PFSK-1 (cell line): ENCODE data around the gene MFSD6.

Experiments used
- POLR2AphosphoS5 ChIP-seq: IDR thresholded peaks from 2 replicates; pipeline ENCODE4 v1.6.1; 2012; ENCODE audit warnings: low read depth, mild to moderate bottlenecking, control low read depth, low read length, moderate library complexity
- SIN3A ChIP-seq: IDR thresholded peaks from 2 replicates; pipeline ENCODE4 v1.6.1; 2012; ENCODE audit warnings: mild to moderate bottlenecking, low read length, moderate library complexity, borderline replicate concordance; ENCODE audit not compliant: insufficient read depth
- TAF1 ChIP-seq: IDR thresholded peaks from 2 replicates; pipeline ENCODE4 v1.6.1; 2012; ENCODE audit warnings: low read length, control low read depth, borderline replicate concordance; ENCODE audit not compliant: insufficient read depth
- TF ChIP-seq, protein P1 (sequence below), 2 experiments: IDR thresholded peaks; 2 replicates each; pipeline versions ENCODE4 v1.6.1 to v1.8.0; 2011 to 2012; ENCODE audit warnings: low read depth in 2 of 2, low read length in 2 of 2, control low read depth in 1 of 2, inconsistent platforms in 1 of 2, mild to moderate bottlenecking in 1 of 2, moderate library complexity in 1 of 2; ENCODE audit not compliant: insufficient read depth in 1 of 2

DNA sequence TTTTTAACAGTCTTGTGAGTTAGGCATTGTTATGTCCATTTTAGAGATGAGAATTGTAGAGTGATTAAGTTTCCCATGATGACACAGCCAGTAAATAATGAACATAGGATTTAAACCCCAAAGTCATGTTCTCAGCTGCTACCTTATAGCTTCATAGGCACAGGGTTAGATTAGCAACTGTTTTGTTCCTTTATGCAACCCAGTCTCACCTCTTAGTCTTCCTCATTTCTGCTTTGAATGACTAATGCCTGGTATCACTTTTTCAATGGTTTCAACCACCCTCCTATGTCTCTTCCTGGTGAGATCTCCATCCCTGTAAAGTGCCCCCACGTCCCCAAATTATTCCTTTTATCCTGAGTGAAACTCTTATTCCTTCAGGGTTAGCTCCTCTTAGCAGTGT lies 44.3 kb downstream of the MFSD6 start:
- no peak for TF ChIP-seq TAF1
- no peak for TF ChIP-seq POLR2AphosphoS5
- TF ChIP-seq, protein P1, sequence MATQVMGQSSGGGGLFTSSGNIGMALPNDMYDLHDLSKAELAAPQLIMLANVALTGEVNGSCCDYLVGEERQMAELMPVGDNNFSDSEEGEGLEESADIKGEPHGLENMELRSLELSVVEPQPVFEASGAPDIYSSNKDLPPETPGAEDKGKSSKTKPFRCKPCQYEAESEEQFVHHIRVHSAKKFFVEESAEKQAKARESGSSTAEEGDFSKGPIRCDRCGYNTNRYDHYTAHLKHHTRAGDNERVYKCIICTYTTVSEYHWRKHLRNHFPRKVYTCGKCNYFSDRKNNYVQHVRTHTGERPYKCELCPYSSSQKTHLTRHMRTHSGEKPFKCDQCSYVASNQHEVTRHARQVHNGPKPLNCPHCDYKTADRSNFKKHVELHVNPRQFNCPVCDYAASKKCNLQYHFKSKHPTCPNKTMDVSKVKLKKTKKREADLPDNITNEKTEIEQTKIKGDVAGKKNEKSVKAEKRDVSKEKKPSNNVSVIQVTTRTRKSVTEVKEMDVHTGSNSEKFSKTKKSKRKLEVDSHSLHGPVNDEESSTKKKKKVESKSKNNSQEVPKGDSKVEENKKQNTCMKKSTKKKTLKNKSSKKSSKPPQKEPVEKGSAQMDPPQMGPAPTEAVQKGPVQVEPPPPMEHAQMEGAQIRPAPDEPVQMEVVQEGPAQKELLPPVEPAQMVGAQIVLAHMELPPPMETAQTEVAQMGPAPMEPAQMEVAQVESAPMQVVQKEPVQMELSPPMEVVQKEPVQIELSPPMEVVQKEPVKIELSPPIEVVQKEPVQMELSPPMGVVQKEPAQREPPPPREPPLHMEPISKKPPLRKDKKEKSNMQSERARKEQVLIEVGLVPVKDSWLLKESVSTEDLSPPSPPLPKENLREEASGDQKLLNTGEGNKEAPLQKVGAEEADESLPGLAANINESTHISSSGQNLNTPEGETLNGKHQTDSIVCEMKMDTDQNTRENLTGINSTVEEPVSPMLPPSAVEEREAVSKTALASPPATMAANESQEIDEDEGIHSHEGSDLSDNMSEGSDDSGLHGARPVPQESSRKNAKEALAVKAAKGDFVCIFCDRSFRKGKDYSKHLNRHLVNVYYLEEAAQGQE (IDR thresholded peaks at IDR 0.05; ENCODE audit: insufficient read depth in 1 of 2, low read depth in 2 of 2, low read length in 2 of 2) = no peak
- TF ChIP-seq SIN3A = no peak
